Sigmoid colon (tissue), 4 donors: Measurements from ENCODE around the gene SPATS1.
A peak's percentile ranks its signal among the peaks of the same experiment; 100 is the strongest.

Experiments used
- EP300 ChIP-seq, 4 donors: sonication (generic); formaldehyde crosslinking; IDR thresholded peaks; one replicate each; pipeline ENCODE4 v1.6.1; 2017; ENCODE audit warnings: antibody characterized with exemption in 4 of 4
- TF ChIP-seq, protein P1 (sequence below), 4 experiments: fragments of 450-650 bp in 3 of 4; fragments of 200-600 bp in 1 of 4; IDR thresholded peaks; one replicate each; pipeline ENCODE4 v1.5.1; 2016 to 2019; ENCODE audit warnings: antibody characterized with exemption in 4 of 4, mild to moderate bottlenecking in 3 of 4, moderate library complexity in 2 of 4

DNA sequence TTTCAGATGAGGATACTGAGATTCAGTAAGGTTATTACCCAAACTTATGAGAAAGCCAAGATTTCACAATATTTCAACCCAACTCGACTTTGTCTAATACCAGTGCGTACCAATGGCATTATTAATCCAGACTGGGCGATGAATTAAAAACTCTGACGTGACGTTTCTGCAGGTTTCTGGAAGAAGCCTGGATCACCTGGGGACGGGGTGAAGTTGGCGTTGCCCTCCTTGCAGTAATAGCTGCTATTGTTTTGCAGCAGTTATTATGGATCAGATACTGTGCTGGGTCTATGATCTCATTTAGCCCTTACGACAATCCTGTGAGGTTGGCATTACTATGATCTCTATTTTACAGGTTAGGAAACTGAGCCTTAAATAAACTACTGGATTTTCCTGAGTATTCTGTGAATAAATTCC, 44.5 kb downstream of the SPATS1 start:
- TF ChIP-seq, protein P1, sequence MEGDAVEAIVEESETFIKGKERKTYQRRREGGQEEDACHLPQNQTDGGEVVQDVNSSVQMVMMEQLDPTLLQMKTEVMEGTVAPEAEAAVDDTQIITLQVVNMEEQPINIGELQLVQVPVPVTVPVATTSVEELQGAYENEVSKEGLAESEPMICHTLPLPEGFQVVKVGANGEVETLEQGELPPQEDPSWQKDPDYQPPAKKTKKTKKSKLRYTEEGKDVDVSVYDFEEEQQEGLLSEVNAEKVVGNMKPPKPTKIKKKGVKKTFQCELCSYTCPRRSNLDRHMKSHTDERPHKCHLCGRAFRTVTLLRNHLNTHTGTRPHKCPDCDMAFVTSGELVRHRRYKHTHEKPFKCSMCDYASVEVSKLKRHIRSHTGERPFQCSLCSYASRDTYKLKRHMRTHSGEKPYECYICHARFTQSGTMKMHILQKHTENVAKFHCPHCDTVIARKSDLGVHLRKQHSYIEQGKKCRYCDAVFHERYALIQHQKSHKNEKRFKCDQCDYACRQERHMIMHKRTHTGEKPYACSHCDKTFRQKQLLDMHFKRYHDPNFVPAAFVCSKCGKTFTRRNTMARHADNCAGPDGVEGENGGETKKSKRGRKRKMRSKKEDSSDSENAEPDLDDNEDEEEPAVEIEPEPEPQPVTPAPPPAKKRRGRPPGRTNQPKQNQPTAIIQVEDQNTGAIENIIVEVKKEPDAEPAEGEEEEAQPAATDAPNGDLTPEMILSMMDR (IDR thresholded peaks at IDR 0.05) = no peak
- TF ChIP-seq EP300 (IDR thresholded peaks at IDR 0.05) = peak in 1 of 4 donors; percentile 8
